HCT116 (cell line): ENCODE measurements around the gene SIVA1. TPM values are rescaled to one million over a fixed set of nuclear protein-coding genes. Genes with fewer than 3 reads are reported as not detected.

ENCODE experiments used
- ATAC-seq: fragments of 200-7000 bp; cut with Tn5 transposase; 2 replicates; pipeline ENCODE4 v1.9.1; 2020; ENCODE audit warnings: mild to moderate bottlenecking, moderate library complexity
- BruUV-seq: library from RNA; stranded (reverse); fragments of 400-500 nt; replicated peaks from 2 replicates; lab custom pipeline; 2021; lab: Mats Ljungman, UMichigan
- CTCF ChIA-PET: fragments of 300-600 bp; sonication (Branson Sonifier 250); formaldehyde crosslinking; loops from one replicate; lab custom pipeline; 2021; ENCODE audit warnings: antibody characterized with exemption; lab: Charles Lee
- POLR2A ChIA-PET: fragments of 300-600, 350-600 bp; sonication (Branson Sonifier 250); formaldehyde crosslinking; loops from one replicate; lab custom pipeline; 2021; ENCODE audit warnings: antibody characterized with exemption; lab: Charles Lee
- RAD21 ChIA-PET, 2 experiments: fragments of 300-600 bp; sonication (Branson Sonifier 250); formaldehyde crosslinking; loops; one replicate each; lab custom pipeline; 2023; ENCODE audit warnings: low total read pairs in 2 of 2; ENCODE audit not compliant: uncharacterized antibody in 2 of 2, unreplicated experiment in 2 of 2, low non-redundant PET in 1 of 2; lab: Charles Lee
- DNase-seq: peaks from one replicate; pipeline ENCODE4 v3.0.0-alpha.2; 2010; ENCODE audit warnings: low read depth, low spot score
- H2AFZ ChIP-seq: fragments of 200-600 bp; shearing (Covaris generic), sonication (generic); 2 replicates; pipeline ENCODE4 v1.6.1; 2017; ENCODE audit warnings: low read depth, mixed run types, mixed read lengths, antibody characterized with exemption, low read length; ENCODE audit not compliant: poor library complexity, severe bottlenecking
- H3K27ac ChIP-seq: 2 replicates; pipeline ENCODE4 v1.5.1; 2012; ENCODE audit warnings: low read depth, low read length
- H3K27me3 ChIP-seq: fragments of 200-600 bp; sonication (generic); 2 replicates; pipeline ENCODE4 v1.6.1; 2016; ENCODE audit warnings: mixed run types, low read length, mixed read lengths; ENCODE audit not compliant: insufficient read depth
- H3K36me3 ChIP-seq, 2 experiments: fragments of 200-500 bp in 1 of 2; fragments of 200-600 bp in 1 of 2; sonication (Bioruptor generic) in 1 of 2; sonication (generic) in 1 of 2; 2 replicates each; pipeline versions ENCODE4 v1.5.1 to v1.6.1; 2014 to 2016; ENCODE audit warnings: low read length in 2 of 2, inconsistent platforms in 1 of 2, mixed read lengths in 1 of 2, mixed run types in 1 of 2; ENCODE audit not compliant: insufficient read depth in 2 of 2, control insufficient read depth in 1 of 2
- H3K4me1 ChIP-seq, 2 experiments: fragments of 200-600 bp in 1 of 2; sonication (generic) in 1 of 2; 2 replicates each; pipeline versions ENCODE4 v1.5.1 to v1.6.1; 2012 to 2017; ENCODE audit warnings: low read length in 2 of 2, inconsistent platforms in 1 of 2, mild to moderate bottlenecking in 1 of 2, mixed read lengths in 1 of 2, mixed run types in 1 of 2, moderate library complexity in 1 of 2; ENCODE audit not compliant: insufficient read depth in 2 of 2, control insufficient read depth in 1 of 2
- H3K4me2 ChIP-seq: fragments of 200-600 bp; sonication (generic); 2 replicates; pipeline ENCODE4 v1.6.1; 2017; ENCODE audit warnings: mixed run types, low read length, mixed read lengths
- H3K4me3 ChIP-seq, 2 experiments: fragments of 200-600 bp in 1 of 2; sonication (generic) in 1 of 2; replicated peaks in 1 of 2; 2 replicates each; pipeline ENCODE4 v1.5.1; 2011 to 2016; ENCODE audit warnings: low read length in 2 of 2, control low read depth in 1 of 2, low read depth in 1 of 2, mild to moderate bottlenecking in 1 of 2, mixed read lengths in 1 of 2, mixed run types in 1 of 2
- H3K79me2 ChIP-seq: fragments of 200-600 bp; sonication (generic); 2 replicates; pipeline ENCODE4 v1.6.1; 2017; ENCODE audit warnings: mild to moderate bottlenecking, mixed run types, low read length, moderate library complexity, mixed read lengths; ENCODE audit not compliant: insufficient read depth
- H3K9ac ChIP-seq: fragments of 200-600 bp; sonication (generic); 2 replicates; pipeline ENCODE4 v1.6.1; 2016; ENCODE audit warnings: low read length, mixed read lengths
- H3K9me2 ChIP-seq: fragments of 200-600 bp; sonication (generic), shearing (Covaris generic); 2 replicates; pipeline ENCODE4 v1.6.1; 2017; ENCODE audit warnings: mixed run types, mild to moderate bottlenecking, moderate library complexity; ENCODE audit not compliant: insufficient read depth
- H3K9me3 ChIP-seq, 2 experiments: fragments of 200-500 bp in 1 of 2; fragments of 200-600 bp in 1 of 2; sonication (Bioruptor generic) in 1 of 2; sonication (generic) in 1 of 2; 2 replicates each; pipeline ENCODE4 v1.6.1; 2014 to 2017; ENCODE audit warnings: low read length in 2 of 2, mixed read lengths in 2 of 2, inconsistent platforms in 1 of 2, low read depth in 1 of 2, mild to moderate bottlenecking in 1 of 2, mixed run types in 1 of 2, moderate library complexity in 1 of 2; ENCODE audit not compliant: control insufficient read depth in 1 of 2, insufficient read depth in 1 of 2
- H4K20me1 ChIP-seq: fragments of 200-600 bp; sonication (generic), shearing (Covaris generic); 2 replicates; pipeline ENCODE4 v1.6.1; 2017; ENCODE audit warnings: mixed run types, mild to moderate bottlenecking, moderate library complexity; ENCODE audit not compliant: insufficient read depth
- ATF3 ChIP-seq: IDR thresholded peaks from 2 replicates; pipeline ENCODE4 v1.6.1; 2012
- CBX3 ChIP-seq: IDR thresholded peaks from 2 replicates; pipeline ENCODE4 v1.6.1; 2012; ENCODE audit warnings: low read depth
- ELF1 ChIP-seq: IDR thresholded peaks from 2 replicates; pipeline ENCODE4 v1.6.1; 2012; ENCODE audit warnings: low read depth, borderline replicate concordance
- EZH2phosphoT487 ChIP-seq: fragments of 200-600 bp; IDR thresholded peaks from 2 replicates; pipeline ENCODE4 v1.6.1; 2018; ENCODE audit warnings: antibody characterized with exemption, borderline replicate concordance
- JUND ChIP-seq: IDR thresholded peaks from 2 replicates; pipeline ENCODE4 v1.6.1; 2012
- POLR2AphosphoS5 ChIP-seq: IDR thresholded peaks from 2 replicates; pipeline ENCODE4 v1.6.1; 2011; ENCODE audit warnings: mild to moderate bottlenecking, low read depth, low read length, moderate library complexity
- RAD21 ChIP-seq: IDR thresholded peaks from 2 replicates; pipeline ENCODE4 v1.6.1; 2012; ENCODE audit warnings: low read depth, mild to moderate bottlenecking
- SIN3A ChIP-seq: IDR thresholded peaks from 2 replicates; pipeline ENCODE4 v1.6.1; 2012; ENCODE audit warnings: low read depth
- SP1 ChIP-seq: IDR thresholded peaks from 2 replicates; pipeline ENCODE4 v1.6.1; 2012; ENCODE audit warnings: low read depth
- YY1 ChIP-seq: IDR thresholded peaks from 2 replicates; pipeline ENCODE4 v1.6.1; 2011; ENCODE audit warnings: low read length, low read depth, moderate library complexity, mild to moderate bottlenecking; ENCODE audit not compliant: insufficient replicate concordance; ENCODE audit errors: extremely low read depth
- ZBTB33 ChIP-seq: IDR thresholded peaks from 2 replicates; pipeline ENCODE4 v1.6.1; 2011; ENCODE audit warnings: mild to moderate bottlenecking, low read length, moderate library complexity; ENCODE audit not compliant: insufficient replicate concordance; ENCODE audit errors: extremely low read depth
- ZFX ChIP-seq: fragments of 450-650 bp; IDR thresholded peaks from 2 replicates; pipeline ENCODE4 v1.6.1; 2017
- ZNF274 ChIP-seq: fragments of 200-500 bp; sonication (Bioruptor generic); IDR thresholded peaks from 2 replicates; pipeline ENCODE4 v1.6.1; 2014; ENCODE audit warnings: mild to moderate bottlenecking, low read depth, low read length, inconsistent platforms
- intact Hi-C: fragments of 100-400 bp; cut with micrococcal nuclease; formaldehyde crosslinking; loops from 2 replicates; pipeline ENCODE4 v1.10.0; 2022
- total RNA-seq: library from RNA; stranded (reverse); gene quantifications from one replicate; pipeline ENCODE4 v1.2.1, GENCODE V29; 2021; ENCODE audit not compliant: unreplicated experiment
- TF ChIP-seq, protein P1 (sequence below): IDR thresholded peaks from 2 replicates; pipeline ENCODE4 v1.6.1; 2012
- TF ChIP-seq, protein P2 (sequence below), 3 experiments: fragments of 200-600 bp in 1 of 3; sonication (generic) in 1 of 3; IDR thresholded peaks in 2 of 3; conservative IDR thresholded peaks in 1 of 3; 2 replicates each; pipeline ENCODE4 v1.5.1; 2012 to 2017; ENCODE audit warnings: low read depth in 2 of 3, low read length in 2 of 3, antibody characterized with exemption in 1 of 3, borderline replicate concordance in 1 of 3, control low read depth in 1 of 3, mild to moderate bottlenecking in 1 of 3, mixed read lengths in 1 of 3, mixed run types in 1 of 3, moderate library complexity in 1 of 3; ENCODE audit not compliant: insufficient read depth in 1 of 3

SIVA1 gene
- total RNA-seq, 1 experiment from 2014 or later, result 141 TPM

DNA sequence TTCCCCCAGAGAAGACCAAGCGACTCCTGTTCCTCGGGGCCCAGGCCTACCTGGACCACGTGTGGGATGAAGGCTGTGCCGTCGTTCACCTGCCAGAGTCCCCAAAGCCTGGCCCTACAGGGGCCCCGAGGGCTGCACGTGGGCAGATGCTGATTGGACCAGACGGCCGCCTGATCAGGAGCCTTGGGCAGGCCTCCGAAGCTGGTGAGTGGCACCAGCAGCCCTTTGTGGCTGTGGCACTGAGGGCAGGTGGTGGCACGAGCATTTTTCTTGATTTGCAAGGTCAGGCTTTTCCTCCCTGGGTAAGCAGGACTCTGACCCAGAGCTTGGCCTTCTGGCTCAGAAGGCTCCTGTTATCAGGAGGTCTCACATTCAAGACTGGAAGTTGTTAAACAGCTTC is 2.7 kb downstream of the SIVA1 start (continued):
- TF ChIP-seq ATF3 (no peak), EZH2phosphoT487 (no peak), ZNF274 (no peak), ELF1 (no peak), SIN3A (no peak), JUND (no peak)
- TF ChIP-seq, protein P1, sequence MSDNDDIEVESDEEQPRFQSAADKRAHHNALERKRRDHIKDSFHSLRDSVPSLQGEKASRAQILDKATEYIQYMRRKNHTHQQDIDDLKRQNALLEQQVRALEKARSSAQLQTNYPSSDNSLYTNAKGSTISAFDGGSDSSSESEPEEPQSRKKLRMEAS, result no peak
- TF ChIP-seq, all 23 proteins: peak for 0

DNA sequence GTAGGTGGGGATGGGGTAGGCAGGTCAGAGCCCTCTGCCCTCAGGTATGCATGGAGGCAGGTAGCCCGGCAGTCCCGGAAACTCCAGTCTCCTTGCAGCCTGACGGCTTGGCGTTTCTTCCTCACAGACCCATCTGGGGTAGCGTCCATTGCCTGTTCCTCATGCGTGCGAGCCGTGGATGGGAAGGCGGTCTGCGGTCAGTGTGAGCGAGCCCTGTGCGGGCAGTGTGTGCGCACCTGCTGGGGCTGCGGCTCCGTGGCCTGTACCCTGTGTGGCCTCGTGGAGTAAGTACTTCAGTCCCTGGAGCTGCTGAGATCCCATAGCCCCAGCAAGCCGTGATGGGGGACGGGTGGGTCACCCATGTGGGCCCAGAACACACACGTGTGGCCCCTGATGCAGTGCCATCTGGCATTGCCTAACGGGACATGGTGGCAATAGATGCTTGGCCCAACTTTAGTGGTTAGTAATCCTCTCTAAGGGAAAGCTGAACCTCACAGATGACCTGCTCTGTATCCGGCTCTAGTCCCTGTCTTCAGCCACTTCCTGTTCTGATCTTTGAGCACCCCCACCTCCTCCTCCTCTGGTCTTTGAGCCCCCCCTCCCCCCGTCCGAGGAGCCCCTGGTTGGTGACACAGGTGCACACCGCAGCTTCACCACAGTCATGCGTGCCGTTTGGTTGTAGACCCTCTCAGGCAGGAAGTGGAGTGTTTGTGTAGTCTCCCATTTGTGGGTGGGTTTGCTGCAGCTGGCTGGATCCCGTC is 3.7 kb downstream of the SIVA1 start:
- TF ChIP-seq ZBTB33, result no peak
- TF ChIP-seq, protein P2, sequence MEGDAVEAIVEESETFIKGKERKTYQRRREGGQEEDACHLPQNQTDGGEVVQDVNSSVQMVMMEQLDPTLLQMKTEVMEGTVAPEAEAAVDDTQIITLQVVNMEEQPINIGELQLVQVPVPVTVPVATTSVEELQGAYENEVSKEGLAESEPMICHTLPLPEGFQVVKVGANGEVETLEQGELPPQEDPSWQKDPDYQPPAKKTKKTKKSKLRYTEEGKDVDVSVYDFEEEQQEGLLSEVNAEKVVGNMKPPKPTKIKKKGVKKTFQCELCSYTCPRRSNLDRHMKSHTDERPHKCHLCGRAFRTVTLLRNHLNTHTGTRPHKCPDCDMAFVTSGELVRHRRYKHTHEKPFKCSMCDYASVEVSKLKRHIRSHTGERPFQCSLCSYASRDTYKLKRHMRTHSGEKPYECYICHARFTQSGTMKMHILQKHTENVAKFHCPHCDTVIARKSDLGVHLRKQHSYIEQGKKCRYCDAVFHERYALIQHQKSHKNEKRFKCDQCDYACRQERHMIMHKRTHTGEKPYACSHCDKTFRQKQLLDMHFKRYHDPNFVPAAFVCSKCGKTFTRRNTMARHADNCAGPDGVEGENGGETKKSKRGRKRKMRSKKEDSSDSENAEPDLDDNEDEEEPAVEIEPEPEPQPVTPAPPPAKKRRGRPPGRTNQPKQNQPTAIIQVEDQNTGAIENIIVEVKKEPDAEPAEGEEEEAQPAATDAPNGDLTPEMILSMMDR (IDR thresholded peaks at IDR 0.05 in 2 of 3, conservative IDR thresholded peaks at IDR 0.05 in 1 of 3; ENCODE audit: borderline replicate concordance in 1 of 3, insufficient read depth in 1 of 3, low read depth in 2 of 3, low read length in 2 of 3), result no peak
- TF ChIP-seq YY1, result no peak
- TF ChIP-seq CBX3, result no peak
- no peak for TF ChIP-seq ZNF274
- no peak for TF ChIP-seq POLR2AphosphoS5
- no peak for TF ChIP-seq SP1
- TF ChIP-seq ZFX, result no peak
- no peak for TF ChIP-seq RAD21
- TF ChIP-seq SIN3A, result no peak
- TF ChIP-seq ELF1, result no peak
- intact Hi-C loops, result no loop called here
- Histone ChIP-seq H3K9me3 (no peaks in the 10 kb centered on the region), H3K4me1 (peaks cover 14 to 18% of the 10 kb centered on the region in 2 experiments), H3K9me2 (no peaks in the 10 kb centered on the region), H4K20me1 (no peaks in the 10 kb centered on the region), H3K36me3 (peaks cover 21 to 22% of the 10 kb centered on the region in 2 experiments; a peak in 3 of 4 replicates), H3K27ac (no peak overlapping the region), H3K4me2 (no peak overlapping the region), H3K79me2 (peaks cover 53% of the 10 kb centered on the region), H3K9ac (no peak overlapping the region), H3K27me3 (no peaks in the 10 kb centered on the region), H2AFZ (no peak overlapping the region), H3K4me3 (no peak overlapping the region)
- no TSS peak for BruUV-seq
- ATAC-seq (no peak), DNase-seq (no peak)
- RAD21 ChIA-PET, result no interaction called here
- CTCF ChIA-PET, result no interaction called here
- POLR2A ChIA-PET, result no interaction called here
